NOMO-1 treated with dmso at 0.1 percent for 144 hours (cell line): ENCODE data around the gene EPHA10.
"Not testable (repeated sequence)": the region's sequence is repeated elsewhere in the genome, so short reads cannot be mapped to it uniquely, and the experiment has no call there.

Experiments
- DNase-seq: peaks from one replicate; lab custom pipeline; 2025; ENCODE audit not compliant: unreplicated experiment; lab: John Stamatoyannopoulos, UW

Gene EPHA10

DNA sequence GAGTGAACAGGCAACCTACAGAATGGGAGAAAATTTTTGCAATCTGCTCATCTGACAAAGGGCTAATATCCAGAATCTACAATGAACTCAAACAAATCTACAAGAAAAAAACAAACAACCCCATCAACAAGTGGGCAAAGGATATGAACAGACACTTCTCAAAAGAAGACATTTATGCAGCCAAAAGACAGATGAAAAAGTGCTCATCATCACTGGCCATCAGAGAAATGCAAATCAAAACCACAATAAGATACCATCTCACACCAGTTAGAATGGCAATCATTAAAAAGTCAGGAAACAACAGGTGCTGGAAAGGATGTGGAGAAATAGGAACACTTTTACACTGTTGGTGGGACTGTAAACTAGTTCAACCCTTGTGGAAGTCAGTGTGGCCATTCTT is 6.5 kb upstream of the EPHA10 start:
- not testable (repeated sequence) for DNase-seq

DNA sequence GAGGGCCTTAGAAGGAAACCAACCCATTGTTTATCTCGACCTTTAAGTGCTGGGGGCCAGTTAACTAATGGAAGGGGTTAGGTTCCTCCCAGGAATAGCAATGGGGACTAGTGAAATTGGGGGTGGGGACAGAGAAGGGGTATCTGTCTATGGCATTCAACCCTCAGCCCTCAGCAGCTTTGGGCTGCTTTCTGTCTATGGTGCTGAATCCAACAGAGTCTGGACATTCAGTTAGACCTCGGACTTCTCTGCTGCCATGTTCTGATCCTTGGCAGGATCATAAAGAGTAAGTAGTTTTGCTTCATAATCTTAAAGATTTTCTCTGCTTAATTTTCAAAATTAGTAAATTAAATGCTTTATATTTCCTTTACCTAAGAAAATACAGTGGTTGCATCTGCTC is 2.6 kb upstream of the EPHA10 start:
- no peak for DNase-seq

DNA sequence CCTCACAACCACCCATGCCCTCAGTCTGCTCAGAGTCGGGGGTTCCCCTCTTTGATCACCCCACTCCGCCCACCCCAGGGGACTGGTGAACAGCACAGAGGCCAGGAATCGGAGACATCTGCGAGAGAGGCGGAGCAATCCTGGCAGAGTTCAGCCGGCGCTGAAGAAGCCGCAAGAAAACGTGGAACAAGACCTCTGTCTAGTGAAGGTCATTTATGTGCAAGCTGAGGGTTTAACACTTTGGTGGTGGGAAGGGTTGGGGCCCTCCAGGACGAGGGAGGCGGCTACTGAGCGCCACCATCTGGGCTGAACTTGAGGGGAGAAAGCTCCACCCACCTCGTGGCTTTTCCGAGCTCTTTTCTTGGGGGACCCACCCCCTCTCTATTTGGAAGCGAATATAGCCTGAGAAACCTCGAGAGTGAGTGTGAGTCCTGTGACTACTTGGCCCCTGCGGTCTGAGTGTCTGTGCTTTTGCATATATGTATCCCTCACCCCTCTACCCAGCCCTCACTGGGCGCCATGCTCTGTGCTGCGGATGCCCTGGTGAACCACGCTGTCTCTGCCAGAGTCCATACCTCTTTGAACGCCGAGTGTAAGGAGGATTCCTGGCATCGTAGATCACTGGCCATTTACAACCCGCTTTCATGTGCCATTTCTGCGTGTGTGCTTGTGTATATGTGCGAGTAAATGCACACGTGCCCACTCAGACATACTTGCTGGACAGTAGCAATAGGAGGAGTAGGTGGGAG is 1.2 kb upstream of the EPHA10 start:
- no peak for DNase-seq

DNA sequence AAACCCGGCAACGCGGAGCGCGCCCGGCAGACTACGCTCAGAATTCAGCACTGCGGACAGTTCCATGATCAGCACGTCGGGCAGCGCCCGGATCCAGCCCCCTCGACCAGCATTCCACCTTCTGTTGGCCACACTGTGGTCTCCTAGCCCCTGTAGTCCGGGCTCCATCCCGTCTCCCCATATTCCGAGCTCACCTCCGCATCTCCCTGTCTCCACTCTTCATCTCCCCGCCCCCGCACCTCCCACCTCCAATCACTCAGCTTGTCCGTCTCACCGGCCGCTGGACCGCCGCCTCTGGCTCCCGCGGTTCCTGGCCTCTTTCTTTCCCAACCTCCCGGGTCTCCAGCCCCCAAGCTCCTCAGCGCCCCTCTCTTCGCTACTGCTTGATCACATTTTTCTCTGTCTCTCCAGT is 500 bp downstream of the EPHA10 start:
- DNase-seq: no peak

DNA sequence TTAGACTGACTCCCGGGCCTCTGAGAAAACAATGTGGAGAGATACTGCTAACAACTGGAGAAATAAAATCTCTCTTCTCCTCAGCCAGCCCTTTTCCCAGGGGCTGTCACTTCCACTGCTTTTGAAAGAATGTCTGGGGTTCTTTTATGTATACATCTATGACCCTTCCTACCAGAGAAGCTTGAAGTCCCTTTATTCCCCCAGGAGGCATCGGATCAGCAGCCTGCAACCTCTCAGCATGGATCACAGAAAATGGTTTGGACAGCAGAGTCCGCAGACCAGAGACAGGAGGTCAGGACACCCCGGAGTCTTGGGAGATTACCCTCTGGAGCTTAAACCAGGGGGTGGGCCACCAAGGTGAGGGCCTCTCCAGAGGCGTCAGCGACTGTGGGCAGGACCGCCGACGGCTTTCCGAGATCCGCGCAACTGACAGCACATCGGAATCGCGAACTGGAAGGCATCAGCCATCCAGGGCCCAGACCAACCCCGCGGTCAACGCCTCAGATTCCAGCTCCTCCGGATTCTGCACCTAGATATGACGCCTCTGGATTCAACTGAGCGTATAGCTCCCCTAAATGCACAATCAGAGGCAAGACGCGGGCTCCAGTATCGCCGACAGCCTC is 1.0 kb downstream of the EPHA10 start:
- DNase-seq: no peak

DNA sequence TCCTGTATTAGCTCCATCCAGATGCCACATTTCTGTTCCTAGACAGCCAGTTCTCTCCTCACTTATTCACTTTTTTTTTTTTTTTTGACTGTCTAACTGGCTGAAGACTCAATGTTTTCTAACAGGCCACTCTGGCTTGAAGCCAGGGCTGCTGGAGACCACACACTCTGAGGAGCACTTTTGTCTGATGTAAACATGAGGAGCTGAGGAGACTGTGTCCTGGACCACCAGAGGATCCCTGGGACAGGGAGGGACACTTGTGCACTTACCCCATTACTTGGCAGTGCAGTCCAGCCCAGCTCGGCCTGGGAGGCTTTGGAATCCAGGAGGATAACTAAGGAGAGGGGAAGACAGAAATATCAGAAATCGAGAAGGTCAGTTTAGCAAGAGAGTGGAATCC is 2.4 kb downstream of the EPHA10 start:
- no peak for DNase-seq

DNA sequence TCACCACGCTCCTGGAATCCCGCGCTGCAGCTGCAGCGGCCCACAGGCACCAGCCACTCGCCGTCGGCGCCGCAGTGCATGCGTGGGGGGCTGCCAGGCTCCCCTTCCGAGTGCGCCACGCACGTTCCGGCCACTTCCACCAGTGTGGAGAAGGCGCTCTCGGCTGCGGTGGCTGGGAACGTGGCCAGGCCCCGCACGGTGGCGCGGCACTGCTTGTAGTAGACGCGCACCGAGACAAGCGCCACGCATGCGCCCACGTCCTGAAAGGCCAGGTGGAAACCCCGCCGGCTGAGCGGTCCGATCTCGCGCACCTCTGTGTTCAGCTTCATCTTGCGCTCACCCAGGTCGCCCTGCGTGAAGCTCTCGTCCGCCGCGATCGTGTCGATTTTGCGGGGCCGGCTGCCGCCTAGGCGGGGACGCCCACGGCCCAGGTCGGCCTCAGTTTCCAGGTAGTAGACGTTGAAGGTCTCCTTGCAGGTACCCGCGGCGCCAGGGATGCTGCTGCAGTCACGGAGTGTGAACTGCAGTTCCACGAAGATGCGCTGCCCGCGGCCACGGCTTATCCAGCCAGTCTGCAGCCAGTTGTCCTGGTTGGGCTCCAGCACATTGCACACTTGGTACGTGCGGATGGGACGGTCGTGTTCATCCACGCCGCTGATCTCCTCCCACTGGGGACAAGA is 3.4 kb downstream of the EPHA10 start:
- no peak for DNase-seq

DNA sequence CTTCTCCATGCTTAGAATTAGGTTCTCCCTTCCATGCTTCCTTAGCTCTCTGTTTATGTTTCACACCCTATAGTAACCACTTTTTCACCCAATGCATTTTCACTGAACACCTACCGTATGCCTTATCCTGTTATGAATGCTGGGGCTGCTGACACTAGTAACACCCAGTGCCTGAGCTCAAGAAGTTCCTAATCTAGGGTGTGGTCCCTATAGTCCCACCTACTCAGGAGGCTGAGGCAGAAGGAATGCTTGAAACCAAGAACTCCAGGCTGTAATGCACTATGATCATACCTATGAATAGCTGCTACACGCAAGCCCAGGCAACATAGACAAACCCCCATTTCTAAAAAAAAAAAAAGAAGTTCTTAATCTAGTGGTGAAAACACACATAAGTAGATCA is 5.5 kb downstream of the EPHA10 start:
- no peak for DNase-seq

DNA sequence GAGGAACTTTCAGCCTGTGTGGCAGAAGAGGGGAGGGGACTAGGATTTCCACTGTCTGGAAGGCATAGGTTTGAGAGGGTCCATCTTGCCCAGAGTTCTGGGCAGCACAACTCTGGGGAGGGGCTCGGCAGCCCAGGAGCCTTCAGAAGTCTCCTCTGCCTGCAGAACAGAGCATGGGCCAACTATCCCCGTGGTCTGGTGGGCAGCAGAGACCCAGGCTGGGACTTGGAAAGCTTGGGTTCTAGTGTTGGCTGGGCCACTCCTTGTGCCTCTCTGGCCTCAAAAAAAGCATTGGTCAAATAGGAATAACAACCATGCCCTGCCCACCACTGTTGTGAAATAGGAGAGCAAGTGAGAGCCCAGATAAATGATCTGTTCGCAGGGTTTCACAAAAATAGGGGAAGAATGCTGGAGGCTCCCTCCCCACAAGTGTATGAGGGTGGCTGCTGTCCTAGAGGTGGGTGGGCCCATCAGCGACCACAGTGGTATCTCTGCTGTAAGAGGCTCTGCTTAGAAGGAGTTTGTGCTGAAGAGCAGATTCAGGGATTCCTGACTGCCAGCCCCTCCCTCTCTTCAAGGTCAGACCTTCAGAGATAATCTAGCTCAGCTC is 8.9 kb downstream of the EPHA10 start:
- DNase-seq: no peak

DNA sequence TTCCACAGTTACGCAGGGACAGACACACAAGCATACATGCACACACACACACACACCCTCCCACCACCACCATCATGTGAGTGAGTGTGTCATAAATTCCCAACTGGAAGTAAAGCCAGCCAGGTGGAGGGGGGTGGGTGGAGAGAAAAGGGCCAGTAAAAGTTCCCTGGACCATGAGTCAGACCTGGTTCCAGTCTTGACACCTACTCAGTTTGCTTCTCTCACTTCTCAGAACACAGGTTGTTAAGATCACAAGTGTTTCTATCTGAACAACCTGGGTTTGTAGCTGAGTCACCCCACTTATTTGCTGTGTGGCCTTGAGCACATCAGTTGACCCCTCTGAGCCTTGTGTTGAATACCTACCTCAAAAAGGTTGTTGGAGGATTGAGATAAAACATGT is 9.6 kb downstream of the EPHA10 start:
- DNase-seq: no peak

DNA sequence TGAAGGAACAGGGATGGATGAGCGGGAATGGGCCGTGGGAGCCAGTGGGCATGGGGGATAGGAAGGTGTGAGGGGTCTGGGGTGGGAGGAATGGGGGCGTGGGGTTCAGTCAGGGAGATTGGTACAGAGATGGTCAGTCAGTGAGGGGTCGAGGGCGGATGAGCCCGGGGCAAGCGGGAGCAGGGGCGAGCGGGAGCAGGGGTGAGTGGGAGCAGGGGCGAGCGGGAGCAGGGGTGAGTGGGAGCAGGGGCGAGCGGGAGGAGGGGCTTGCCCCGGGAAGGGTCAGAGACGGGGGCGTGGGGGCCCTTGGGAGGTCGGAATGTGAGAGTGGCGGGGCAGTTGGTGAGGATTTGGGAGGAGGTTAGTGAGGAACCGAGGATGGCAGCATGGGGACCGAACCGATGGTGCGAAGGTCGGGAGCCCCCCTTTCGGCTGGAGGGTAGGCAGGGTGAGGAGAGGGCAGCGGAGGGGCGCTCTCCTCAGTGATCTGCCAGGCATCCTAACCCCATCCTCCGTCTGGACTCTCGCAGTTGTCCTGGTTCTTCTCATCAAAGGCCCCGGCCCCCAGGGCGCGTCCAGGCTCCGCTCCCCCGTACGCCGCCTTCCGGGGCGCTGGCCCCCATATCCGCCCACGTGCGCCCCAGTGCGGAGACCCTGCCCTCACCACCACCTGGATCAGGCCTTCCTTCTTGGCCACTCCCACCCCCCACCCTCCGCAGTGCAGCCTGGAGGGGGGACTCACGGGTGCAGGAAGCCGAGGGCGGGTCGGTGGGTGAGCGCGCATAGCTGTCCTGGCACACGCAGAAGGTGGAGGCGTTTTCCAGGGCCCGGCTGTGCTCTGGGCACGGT is 11.2 kb downstream of the EPHA10 start:
- no peak for DNase-seq

DNA sequence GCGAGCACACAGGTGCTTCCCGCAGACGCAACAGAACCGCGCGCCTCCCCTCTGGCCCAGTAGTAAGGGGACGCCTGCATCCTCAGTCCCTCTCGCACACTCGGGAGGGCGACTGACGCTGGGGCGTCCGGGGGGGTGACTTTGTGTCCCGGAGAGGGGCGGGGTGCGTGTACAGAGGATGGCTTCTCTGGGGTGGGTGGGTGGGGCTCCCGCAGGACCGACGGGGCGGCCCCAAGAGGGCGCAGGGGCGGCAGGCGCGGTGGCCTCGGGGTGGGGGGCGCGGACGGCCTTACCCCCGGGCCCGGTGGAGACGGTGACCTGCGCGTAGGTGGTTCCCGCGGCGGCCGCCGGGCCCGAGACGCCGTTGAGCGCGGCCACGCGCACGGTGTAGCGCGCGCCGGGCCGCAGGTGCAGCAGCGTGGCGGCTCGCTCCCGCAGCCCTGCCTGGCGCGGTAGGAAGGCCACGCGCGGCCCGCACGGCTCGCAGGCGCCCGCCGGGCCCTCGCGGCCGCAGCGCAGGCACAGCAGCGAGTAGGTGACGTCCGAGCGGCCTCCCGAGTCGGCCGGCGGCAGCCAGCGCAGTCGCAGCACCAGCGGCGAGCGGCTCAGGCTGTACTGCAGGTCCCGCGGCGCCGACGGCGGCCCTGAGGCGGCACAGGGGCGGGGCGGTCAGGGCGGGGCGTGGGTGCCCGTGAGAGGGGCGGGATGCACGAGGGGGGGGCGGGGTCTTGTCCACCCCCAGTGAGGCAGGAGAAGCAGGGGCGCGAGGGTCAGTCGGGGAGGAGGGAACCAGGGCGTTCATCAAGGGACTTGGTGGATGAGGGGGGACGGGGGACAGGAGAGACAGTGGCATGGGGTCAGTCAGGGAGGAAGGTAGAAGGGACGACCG is 12.1 kb downstream of the EPHA10 start:
- DNase-seq: no peak

DNA sequence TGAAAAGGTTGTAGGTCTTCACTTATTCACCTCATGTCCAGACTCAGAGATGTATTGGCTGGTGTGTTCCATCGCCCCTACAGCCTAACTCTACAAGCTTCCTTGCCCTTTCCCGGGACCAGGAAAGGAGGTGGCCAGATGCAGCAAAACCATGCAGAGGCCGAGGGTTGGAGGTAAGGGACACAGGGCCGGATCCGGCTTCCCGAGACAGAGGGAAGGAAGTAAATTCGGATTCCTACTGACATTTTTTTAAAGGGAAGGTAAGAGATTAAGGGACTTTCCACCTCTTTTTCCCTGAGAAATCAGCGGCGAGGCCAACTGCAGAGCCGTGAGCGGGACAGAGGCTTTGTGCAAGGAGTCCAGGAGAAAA is 12.7 kb downstream of the EPHA10 start:
- DNase-seq: no peak

DNA sequence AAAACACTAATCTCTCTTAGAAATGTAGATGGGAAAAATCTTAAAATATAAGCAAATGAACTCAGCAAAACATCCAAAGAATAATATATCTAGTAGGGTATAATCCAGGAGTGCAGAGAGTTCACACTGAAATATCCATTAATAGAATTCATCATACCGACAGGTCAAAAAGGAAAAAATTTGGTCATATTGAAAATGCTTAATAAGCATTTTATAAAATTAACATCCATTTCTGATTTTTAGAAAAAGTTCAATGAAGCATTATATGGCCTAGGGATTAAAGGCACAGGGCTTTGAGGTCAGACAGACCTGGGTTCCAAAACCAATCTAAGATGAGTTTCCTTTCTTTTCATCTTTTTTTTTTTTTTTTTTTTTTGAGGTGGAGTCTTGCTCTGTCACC is 16.4 kb downstream of the EPHA10 start:
- DNase-seq: no peak

DNA sequence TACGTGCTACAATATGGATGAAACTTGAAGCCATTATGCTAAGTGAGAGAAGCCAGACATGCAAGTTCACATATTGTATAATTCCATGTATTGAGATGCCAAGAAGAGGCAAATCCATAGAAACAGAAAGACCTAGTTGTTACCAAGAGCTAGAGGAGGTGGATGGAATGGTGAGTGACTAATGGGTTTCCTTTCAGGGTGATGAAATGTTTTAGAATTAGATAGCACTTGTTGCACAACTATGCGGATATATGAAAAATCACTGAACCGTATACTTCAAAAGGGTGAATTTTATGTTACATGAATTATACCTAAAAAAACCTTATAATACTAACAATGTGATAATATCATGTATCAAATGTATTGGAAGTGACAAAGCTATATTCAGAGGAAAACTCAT is 18.1 kb downstream of the EPHA10 start:
- no peak for DNase-seq

DNA sequence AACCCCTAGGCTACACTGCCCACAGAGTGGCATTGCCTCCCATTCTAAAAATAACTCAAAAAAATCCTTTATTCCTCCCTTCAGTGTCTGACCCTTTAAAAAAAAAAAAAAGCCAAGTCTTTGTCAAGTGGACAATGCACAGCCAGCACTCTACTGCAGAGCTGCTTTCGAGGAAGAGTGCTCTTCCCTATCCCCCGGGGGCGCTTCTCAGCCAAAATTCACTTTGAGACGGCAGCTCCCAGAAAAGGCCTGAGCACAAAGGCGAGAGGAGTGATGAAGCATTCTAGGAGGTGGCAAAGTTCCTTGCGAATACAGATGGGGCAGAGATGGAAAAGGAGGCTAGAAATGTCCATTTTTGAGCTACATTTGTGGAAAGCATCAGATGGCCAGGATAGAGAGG is 23.3 kb downstream of the EPHA10 start:
- DNase-seq: no peak

DNA sequence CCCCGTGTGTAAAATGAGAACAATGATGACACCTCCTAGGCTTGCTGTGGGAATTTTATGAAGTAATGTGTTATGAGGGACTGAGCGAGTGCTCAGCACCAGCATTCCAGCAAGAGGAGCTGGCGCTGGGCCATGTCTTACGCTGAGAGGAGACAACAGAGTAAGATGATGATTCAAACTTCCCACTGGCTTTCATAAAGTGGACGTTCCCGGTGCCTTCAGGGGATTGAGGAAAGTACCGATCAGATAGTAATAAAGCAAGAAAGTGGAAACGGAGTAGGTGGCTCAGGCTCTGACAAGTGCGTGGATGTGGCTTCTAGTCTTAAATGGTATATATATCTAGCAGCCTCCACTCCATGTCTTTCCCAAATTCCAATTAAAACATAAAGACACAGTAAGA is 23.8 kb downstream of the EPHA10 start:
- DNase-seq: no peak

DNA sequence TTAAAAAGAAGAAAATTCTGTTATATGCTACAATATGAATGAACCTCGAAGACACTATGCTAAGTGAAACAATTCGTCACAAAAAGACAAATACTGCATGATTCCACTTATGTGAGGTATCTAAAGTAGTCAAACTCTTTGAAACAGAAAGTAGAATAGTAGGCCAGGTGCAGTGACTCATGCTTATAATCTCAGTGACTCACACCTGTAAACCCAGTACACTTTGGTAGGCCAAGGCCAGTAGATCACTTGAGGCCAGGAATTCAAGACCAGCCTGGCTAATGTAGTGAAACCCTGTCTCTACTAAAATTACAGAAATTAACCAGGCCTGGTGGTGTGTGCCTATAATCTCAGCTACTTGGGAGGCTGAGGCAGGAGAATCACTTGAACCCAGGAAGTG is 25.7 kb downstream of the EPHA10 start:
- no peak for DNase-seq

DNA sequence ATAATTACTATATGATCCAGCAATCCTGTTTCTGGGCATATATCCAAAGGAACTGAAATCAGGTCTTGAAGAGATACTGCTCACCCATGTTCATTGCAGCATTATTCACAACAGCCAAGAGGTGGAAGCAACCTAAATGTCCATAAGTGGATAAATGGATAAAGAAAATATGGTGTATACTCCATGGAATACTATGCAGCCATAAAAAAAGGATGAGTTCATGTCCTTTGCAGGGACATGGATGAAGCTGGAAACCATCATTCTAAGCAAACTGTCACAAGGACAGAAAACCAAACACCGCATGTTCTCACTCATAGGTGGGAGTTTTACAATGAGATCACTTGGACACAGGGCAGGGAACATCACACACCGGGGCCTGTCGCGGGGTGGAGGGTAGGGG is 26.3 kb downstream of the EPHA10 start:
- not testable (repeated sequence) for DNase-seq

DNA sequence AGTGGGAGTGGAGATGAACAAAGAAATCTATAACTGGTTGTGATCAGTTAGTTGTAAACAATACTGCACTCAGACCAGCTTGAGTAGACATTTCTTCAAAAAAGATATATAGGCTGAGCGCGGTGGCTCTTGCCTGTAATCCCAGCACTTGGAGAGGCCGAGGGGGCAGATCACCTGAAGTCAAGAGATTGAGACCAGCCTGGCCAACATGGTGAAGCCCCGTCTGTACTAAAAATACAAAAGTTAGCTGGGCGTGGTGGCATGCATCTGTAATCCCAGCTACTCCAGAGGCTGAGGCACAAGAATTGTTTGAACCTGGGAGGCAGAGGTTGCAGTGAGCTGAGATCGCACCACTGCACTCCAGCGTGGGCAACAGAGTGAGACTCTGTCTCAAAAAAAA is 26.9 kb downstream of the EPHA10 start:
- not testable (repeated sequence) for DNase-seq
